HG02938 (cell line): ENCODE measurements around the gene HOXC5.
"Not testable (repeated sequence)": the region's sequence is repeated elsewhere in the genome, so short reads cannot be mapped to it uniquely, and the experiment has no call there.

Experiments used
- ATAC-seq: cut with Tn5 transposase; IDR thresholded peaks from one replicate; pipeline ENCODE4 v1.9.1; 2021; ENCODE audit warnings: mild to moderate bottlenecking, moderate library complexity; ENCODE audit not compliant: unreplicated experiment

Gene HOXC5

DNA sequence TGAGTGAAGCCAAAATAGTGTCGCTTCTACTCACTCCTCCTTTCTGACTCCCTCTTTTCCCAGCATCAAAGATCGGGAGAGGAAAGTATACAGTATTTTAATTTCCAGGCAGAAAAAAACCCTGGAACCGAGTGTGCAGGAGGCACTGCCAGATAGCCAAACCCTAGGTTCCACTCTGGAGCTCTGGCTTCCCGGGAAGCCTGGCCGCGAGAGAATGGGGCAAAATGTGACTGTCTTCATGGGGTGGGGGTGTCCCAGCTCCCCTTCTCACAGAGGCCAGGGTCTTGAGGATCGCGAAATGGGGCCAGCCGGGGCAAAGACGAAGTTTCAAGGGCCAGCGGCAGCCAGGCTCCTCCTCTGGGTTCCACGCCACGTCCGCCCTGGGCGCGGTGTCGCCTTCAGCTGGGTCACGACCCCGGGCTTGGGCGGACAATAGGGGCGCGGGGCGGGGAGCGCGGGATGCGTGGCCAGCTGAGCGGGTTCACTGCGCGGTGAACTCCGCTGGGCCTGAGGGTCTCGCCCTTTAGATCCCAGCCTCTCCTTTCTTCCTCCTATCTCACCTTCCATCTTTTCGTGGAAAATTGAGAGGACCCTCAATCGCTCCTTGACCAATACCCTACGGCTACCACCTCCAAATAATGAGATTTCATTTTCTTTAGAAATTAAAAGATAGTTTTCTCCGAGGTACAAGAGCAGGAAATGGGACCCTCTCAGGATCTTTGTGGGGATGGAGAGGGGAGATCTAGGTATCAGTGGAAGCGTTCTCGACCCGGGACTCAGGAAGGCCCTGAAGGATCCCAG lies 27.5 kb downstream of the HOXC5 start:
- ATAC-seq = no peak

GRCh38 chr12:54060975-54061778 lies 28.3 kb downstream of the HOXC5 start:
- ATAC-seq = no peak

GRCh38 chr12:54065677-54066076 lies 32.8 kb downstream of the HOXC5 start:
- ATAC-seq = no peak

DNA sequence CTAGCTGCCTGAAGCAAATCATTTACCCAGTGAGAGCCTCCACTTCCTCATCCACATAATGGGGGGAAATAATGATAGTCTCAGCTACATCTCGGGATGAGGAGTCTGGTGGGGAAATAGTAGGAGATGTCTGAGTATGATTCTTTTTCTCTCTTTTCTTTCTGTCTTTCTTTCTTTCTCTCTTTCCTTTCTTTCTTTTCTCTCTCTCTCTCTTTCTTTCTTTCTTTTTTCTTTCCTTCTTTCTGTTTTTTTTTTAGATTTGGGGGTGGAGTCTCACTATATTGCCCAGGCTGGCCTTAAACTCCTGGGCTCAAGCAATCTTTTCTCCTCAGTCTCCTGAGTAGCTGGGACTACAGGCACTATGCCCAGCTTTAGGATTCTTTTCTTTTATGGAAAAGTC lies 33.6 kb downstream of the HOXC5 start:
- no peak for ATAC-seq

- no peak for ATAC-seq
Measured at GRCh38 chr12:54068418-54069070, 35.7 kb downstream of the HOXC5 start.

GRCh38 chr12:54071942-54072341 lies 39.1 kb downstream of the HOXC5 start:
- ATAC-seq = no peak

DNA sequence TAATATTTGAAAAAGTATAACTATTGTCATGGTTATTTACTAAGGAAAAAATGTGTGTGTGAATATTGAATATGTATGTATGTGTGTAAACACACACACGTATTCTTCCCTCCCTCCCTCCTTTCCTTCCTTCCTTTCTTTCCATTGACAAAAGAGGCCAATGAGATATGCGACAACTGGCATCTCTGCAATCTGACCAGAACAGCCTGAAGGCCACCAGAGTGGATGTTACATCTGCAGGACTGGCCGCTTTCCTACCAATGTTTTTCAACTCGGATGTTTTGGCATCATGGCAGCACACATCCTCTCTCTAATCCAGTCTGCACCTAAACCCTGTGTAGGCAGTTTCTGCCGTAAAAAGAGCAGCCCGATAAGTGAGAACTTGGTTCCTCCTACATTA lies 41.5 kb downstream of the HOXC5 start:
- no peak for ATAC-seq

- ATAC-seq = no peak
Measured at GRCh38 chr12:54075409-54075808, 42.6 kb downstream of the HOXC5 start.

DNA sequence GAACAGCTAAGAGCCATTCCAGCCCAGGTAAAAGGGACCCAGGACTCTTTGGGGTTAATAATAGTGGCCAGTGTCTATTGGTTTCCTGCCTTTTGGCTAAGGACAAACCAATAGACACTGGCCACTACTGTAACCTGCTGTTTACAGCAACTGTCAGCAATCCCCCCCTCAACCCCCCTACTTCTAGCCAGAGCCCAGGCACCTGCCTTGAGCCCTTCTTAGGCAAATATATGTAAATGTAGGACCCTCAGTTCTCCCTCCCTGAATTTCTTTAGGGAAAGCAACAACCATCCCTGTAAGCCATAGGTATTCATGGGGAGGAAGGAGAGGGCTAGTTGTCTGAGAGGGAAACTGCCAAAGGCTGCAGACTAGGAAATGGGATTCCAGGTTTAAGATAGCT lies 43.1 kb downstream of the HOXC5 start:
- ATAC-seq = no peak

GRCh38 chr12:54077843-54078242 lies 45.0 kb downstream of the HOXC5 start:
- ATAC-seq = not testable (repeated sequence)

- not testable (repeated sequence) for ATAC-seq
Measured at GRCh38 chr12:54079115-54079514, 46.3 kb downstream of the HOXC5 start.

- not testable (repeated sequence) for ATAC-seq
Measured at GRCh38 chr12:54080008-54080924, 47.4 kb downstream of the HOXC5 start.

- ATAC-seq = not testable (repeated sequence)
Measured at GRCh38 chr12:54081053-54081514, 48.2 kb downstream of the HOXC5 start.

DNA sequence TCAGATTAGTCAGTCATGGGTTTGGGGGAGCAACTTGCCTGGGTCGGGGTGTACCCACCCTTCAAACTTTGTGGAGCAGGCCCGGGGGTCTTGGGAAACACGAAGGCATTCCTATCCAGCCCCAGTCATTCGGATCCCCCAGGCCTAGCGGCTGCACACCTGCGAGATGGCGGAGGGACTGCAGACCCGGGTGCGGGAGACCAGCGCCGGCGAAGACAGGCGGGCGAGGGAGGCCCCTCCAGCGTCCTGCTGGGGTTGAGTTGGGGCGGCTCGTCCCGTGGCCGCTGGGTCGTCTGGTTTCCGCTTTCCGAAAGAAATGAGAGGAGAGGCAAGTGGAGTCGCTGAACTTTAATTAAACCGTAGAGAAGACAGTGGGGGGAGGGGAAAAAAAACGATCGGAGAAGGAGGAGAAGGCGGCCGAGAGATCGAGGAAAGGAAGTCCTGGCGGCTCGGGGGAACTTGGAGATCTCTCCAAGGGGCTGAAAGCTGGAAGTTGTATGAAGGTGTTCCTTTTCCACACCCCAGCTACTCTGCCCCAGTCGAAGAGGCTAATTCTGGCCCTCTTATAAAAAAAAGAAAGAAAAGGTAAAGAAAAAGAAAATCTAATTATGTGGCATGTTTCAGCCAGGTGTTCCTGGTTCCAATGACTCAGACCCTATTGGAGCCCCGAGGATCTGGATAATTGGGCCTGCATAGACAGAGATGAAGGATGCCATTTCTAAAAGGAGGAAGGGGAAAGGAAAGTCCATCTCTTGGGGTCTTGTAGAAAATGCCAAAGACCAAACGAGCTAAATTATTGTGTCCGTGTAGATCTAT lies 48.9 kb downstream of the HOXC5 start:
- ATAC-seq = not testable (repeated sequence)

- ATAC-seq = no peak
Measured at GRCh38 chr12:54082397-54082892, 49.6 kb downstream of the HOXC5 start.
